ENCODE data around the gene SNX13. TPM values are rescaled to one million over a fixed set of nuclear protein-coding genes. Genes with fewer than 3 reads are reported as not detected.

Gene SNX13
- total and polyA plus RNA-seq, 2 of the 4 experiments (the other 2 are of a cell fraction), result 9.0 to 24.9 TPM

DNA sequence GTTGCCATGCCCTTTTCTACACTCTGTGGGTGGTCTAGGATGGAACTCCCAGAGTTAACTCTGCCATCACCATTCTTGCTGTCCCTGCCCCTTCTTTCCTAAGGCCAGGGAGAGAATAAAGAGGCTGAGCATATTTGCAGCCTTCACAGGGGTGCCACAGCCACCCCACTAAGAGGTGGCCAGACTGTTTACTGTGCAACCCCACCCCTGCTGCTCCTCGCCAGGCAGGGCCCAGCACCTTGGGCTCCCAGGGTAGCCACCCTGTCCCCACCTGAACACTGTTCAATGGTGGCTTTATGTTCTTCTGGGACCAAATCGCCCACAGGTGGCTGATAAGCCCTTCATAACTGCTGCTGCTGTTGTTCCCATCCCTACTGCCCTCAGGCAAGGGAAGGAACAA lies 198.9 kb downstream of the SNX13 start:
- POLR2A ChIA-PET (ENCODE audit: unreplicated experiment), result no interaction called here

More for the DNA sequence above, 198.9 kb downstream of the SNX13 start:
- DNase-seq (no peak), ATAC-seq (ENCODE audit: low read depth) (no peak)
- Histone ChIP-seq H2BK120ac (ENCODE audit: low read depth, low read length) (no peak overlapping the region), H3K9ac (ENCODE audit: low read depth, low read length) (no peak overlapping the region), H4K20me1 (ENCODE audit: insufficient read depth, low read length) (no peaks in the 10 kb centered on the region), H3K27ac (ENCODE audit: insufficient read depth, low read length) (no peak overlapping the region), H3K4ac (ENCODE audit: low read depth, low read length) (no peak overlapping the region), H3K27me3 (ENCODE audit: control insufficient read depth, insufficient read depth, low read length) (peaks cover 2% of the 10 kb centered on the region; the same call in 1 of the 2 replicates), H4K91ac (ENCODE audit: insufficient read depth, low read depth, low read length) (no peak overlapping the region), H2AK9ac (replicated peaks; ENCODE audit: low read depth, low read length, poor library complexity) (no peak overlapping the region), H2BK5ac (ENCODE audit: low read depth, low read length, poor library complexity, severe bottlenecking) (no peak overlapping the region), H2BK15ac (ENCODE audit: low read depth, low read length) (no peak overlapping the region), H2AK5ac (ENCODE audit: low read depth, low read length) (no peak overlapping the region), H2AFZ (replicated peaks; ENCODE audit: low read length, poor library complexity) (no peak overlapping the region), H4K5ac (ENCODE audit: low read depth, low read length) (no peak overlapping the region), H3K9me3 (ENCODE audit: control insufficient read depth, insufficient read depth, low read length) (no peaks in the 10 kb centered on the region), H3K36me3 (ENCODE audit: control insufficient read depth, insufficient read depth, low read length) (no peaks in the 10 kb centered on the region), H3K18ac (ENCODE audit: low read depth, low read length) (no peak overlapping the region), H3K4me2 (ENCODE audit: low read depth, low read length) (no peak overlapping the region), H3K4me1 (ENCODE audit: control insufficient read depth, insufficient read depth, low read length) (no peaks in the 10 kb centered on the region), H3K56ac (ENCODE audit: extremely low read depth, insufficient read depth, low read length) (no peak overlapping the region), H2BK20ac (ENCODE audit: low read depth, low read length) (no peak overlapping the region), H3K79me1 (ENCODE audit: low read depth in 1 of 2, low read length in 2 of 2) (no peaks in the 10 kb centered on the region), H4K8ac (ENCODE audit: low read depth in 2 of 2, low read length in 2 of 2) (no peak overlapping the region), H3K9me1 (ENCODE audit: insufficient read depth, low read length) (no peaks in the 10 kb centered on the region), H3K14ac (replicated peaks; ENCODE audit: low read depth, low read length) (no peak overlapping the region), H3K23ac (ENCODE audit: low read depth, low read length) (no peak overlapping the region), H3K4me3 (ENCODE audit: insufficient read depth, low read depth, low read length) (no peak overlapping the region)
- dilution Hi-C loops (cut with HindIII; ENCODE audit: low sequenced_read_pairs, unreplicated experiment), result no loop called here
- in situ Hi-C loops (cut with MboI; ENCODE audit: low sequenced_read_pairs), result no loop called here
- BruUV-seq (replicated peaks), result no TSS peak
- WGBS, 2 experiments (ENCODE audit: extremely low coverage in 2 of 2, insufficient read length in 1 of 2), result no CpG with 5 or more reads among the region's 2 CpGs
- CTCF ChIA-PET, result no interaction called here
- TF ChIP-seq NFE2L2 (IDR thresholded peaks at IDR 0.05; ENCODE audit: low read depth, low read length) (no peak), SMC3 (IDR thresholded peaks at IDR 0.05; ENCODE audit: low read depth, low read length) (no peak), RFX5 (IDR thresholded peaks at IDR 0.05; ENCODE audit: low read depth, low read length) (no peak), RCOR1 (IDR thresholded peaks at IDR 0.05; ENCODE audit: insufficient replicate concordance, low read length) (no peak), MAZ (IDR thresholded peaks at IDR 0.05; ENCODE audit: borderline replicate concordance, low read depth, low read length) (no peak), FOS (IDR thresholded peaks at IDR 0.05; ENCODE audit: low read depth, low read length) (no peak), RAD21 (IDR thresholded peaks at IDR 0.05; ENCODE audit: low read length) (no peak), MAFK (IDR thresholded peaks at IDR 0.05; ENCODE audit: low read depth, low read length) (no peak), BHLHE40 (IDR thresholded peaks at IDR 0.05; ENCODE audit: low read depth, low read length) (no peak), CHD1 (IDR thresholded peaks at IDR 0.05; ENCODE audit: low read depth, low read length) (no peak), POLR2A (IDR thresholded peaks at IDR 0.05; ENCODE audit: low read depth, low read length) (no peak), MXI1 (IDR thresholded peaks at IDR 0.05; ENCODE audit: borderline replicate concordance, low read depth, low read length) (no peak)
- TF ChIP-seq, protein P1, sequence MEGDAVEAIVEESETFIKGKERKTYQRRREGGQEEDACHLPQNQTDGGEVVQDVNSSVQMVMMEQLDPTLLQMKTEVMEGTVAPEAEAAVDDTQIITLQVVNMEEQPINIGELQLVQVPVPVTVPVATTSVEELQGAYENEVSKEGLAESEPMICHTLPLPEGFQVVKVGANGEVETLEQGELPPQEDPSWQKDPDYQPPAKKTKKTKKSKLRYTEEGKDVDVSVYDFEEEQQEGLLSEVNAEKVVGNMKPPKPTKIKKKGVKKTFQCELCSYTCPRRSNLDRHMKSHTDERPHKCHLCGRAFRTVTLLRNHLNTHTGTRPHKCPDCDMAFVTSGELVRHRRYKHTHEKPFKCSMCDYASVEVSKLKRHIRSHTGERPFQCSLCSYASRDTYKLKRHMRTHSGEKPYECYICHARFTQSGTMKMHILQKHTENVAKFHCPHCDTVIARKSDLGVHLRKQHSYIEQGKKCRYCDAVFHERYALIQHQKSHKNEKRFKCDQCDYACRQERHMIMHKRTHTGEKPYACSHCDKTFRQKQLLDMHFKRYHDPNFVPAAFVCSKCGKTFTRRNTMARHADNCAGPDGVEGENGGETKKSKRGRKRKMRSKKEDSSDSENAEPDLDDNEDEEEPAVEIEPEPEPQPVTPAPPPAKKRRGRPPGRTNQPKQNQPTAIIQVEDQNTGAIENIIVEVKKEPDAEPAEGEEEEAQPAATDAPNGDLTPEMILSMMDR (conservative IDR thresholded peaks at IDR 0.05; ENCODE audit: low read depth, low read length), result no peak
- TF ChIP-seq, protein P2, sequence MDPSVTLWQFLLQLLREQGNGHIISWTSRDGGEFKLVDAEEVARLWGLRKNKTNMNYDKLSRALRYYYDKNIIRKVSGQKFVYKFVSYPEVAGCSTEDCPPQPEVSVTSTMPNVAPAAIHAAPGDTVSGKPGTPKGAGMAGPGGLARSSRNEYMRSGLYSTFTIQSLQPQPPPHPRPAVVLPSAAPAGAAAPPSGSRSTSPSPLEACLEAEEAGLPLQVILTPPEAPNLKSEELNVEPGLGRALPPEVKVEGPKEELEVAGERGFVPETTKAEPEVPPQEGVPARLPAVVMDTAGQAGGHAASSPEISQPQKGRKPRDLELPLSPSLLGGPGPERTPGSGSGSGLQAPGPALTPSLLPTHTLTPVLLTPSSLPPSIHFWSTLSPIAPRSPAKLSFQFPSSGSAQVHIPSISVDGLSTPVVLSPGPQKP (IDR thresholded peaks at IDR 0.05; ENCODE audit: borderline replicate concordance, low read depth, low read length), result no peak
- TF ChIP-seq, protein P3, sequence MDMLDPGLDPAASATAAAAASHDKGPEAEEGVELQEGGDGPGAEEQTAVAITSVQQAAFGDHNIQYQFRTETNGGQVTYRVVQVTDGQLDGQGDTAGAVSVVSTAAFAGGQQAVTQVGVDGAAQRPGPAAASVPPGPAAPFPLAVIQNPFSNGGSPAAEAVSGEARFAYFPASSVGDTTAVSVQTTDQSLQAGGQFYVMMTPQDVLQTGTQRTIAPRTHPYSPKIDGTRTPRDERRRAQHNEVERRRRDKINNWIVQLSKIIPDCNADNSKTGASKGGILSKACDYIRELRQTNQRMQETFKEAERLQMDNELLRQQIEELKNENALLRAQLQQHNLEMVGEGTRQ (IDR thresholded peaks at IDR 0.05; ENCODE audit: low read depth, low read length), result no peak
- intact Hi-C loops (cut with micrococcal nuclease), result no loop called here
